HFFc6 (cell line): ENCODE data around the gene KLK15. TPM values are rescaled to one million over a fixed set of nuclear protein-coding genes. Genes with fewer than 3 reads are reported as not detected.
A peak's percentile ranks its signal among the peaks of the same experiment; 100 is the strongest.

Experiments used
- DNase-seq: peaks from one replicate; pipeline ENCODE4 v3.0.0-alpha.2; 2018
- H3K27ac Mint-ChIP-seq: 2 replicates; pipeline ENCODE4 v1.8.0; 2020; ENCODE audit warnings: mild to moderate bottlenecking, mixed read lengths
- H3K27me3 Mint-ChIP-seq: 2 replicates; pipeline ENCODE4 v1.8.0; 2021; ENCODE audit warnings: mild to moderate bottlenecking, moderate library complexity, mixed read lengths; ENCODE audit not compliant: insufficient read depth
- H3K36me3 Mint-ChIP-seq: 2 replicates; pipeline ENCODE4 v1.8.0; 2021; ENCODE audit warnings: low read depth, mixed read lengths
- H3K4me1 Mint-ChIP-seq: 2 replicates; pipeline ENCODE4 v1.8.0; 2020; ENCODE audit warnings: low read depth, mixed read lengths
- H3K4me3 Mint-ChIP-seq: 2 replicates; pipeline ENCODE4 v1.8.0; 2020; ENCODE audit warnings: mild to moderate bottlenecking, moderate library complexity, mixed read lengths
- H3K9me3 Mint-ChIP-seq: 2 replicates; pipeline ENCODE4 v1.8.0; 2020; ENCODE audit warnings: mild to moderate bottlenecking, mixed read lengths
- total RNA-seq, 6 experiments: library from RNA; stranded (reverse); fragmentation: NEBNext Ultra II Directional; extraction: Animal tissue kit (Norgen Biotek cat#: 25700); gene quantifications; 2 replicates in 1 of 6; 3 replicates in 5 of 6; pipeline ENCODE4 v1.2.3, GENCODE V29; 2021
- TF ChIP-seq, protein P1 (sequence below): fragments of 200-600 bp; sonication (generic); IDR thresholded peaks from 2 replicates; pipeline ENCODE4 v1.5.0; 2021; ENCODE audit warnings: antibody characterized with exemption, mild to moderate bottlenecking

The KLK15 gene
- total RNA-seq, 6 experiments from 2014 or later = not detected

DNA sequence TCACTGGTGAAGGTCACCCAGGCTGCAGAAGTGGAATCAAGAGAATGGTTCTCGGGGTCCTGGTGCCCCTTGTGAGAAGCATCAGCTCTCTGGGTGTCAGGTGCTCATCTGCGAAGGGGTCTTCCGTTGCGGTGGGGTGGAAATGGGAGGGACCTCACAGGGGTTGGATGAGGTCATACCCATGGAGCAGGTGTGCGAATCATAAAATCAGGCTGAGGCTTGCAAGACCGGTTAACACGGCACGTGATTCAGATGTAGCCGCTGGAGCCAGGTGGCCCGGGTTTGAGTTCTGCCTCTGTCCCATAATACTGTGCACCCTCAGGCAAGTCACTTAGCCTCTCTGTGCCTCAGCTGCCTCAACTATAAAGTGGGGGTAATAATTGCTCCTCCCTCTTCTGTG lies 3.9 kb upstream of the KLK15 start:
- Mint-ChIP-seq H3K27ac (no peak overlapping the region), H3K9me3 (no peaks in the 10 kb centered on the region; the same call in 1 of the 2 replicates), H3K27me3 (peaks cover 4% of the 10 kb centered on the region), H3K36me3 (no peaks in the 10 kb centered on the region), H3K4me1 (no peaks in the 10 kb centered on the region), H3K4me3 (no peak overlapping the region)
- no peak for DNase-seq
- TF ChIP-seq, protein P1, sequence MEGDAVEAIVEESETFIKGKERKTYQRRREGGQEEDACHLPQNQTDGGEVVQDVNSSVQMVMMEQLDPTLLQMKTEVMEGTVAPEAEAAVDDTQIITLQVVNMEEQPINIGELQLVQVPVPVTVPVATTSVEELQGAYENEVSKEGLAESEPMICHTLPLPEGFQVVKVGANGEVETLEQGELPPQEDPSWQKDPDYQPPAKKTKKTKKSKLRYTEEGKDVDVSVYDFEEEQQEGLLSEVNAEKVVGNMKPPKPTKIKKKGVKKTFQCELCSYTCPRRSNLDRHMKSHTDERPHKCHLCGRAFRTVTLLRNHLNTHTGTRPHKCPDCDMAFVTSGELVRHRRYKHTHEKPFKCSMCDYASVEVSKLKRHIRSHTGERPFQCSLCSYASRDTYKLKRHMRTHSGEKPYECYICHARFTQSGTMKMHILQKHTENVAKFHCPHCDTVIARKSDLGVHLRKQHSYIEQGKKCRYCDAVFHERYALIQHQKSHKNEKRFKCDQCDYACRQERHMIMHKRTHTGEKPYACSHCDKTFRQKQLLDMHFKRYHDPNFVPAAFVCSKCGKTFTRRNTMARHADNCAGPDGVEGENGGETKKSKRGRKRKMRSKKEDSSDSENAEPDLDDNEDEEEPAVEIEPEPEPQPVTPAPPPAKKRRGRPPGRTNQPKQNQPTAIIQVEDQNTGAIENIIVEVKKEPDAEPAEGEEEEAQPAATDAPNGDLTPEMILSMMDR = no peak

DNA sequence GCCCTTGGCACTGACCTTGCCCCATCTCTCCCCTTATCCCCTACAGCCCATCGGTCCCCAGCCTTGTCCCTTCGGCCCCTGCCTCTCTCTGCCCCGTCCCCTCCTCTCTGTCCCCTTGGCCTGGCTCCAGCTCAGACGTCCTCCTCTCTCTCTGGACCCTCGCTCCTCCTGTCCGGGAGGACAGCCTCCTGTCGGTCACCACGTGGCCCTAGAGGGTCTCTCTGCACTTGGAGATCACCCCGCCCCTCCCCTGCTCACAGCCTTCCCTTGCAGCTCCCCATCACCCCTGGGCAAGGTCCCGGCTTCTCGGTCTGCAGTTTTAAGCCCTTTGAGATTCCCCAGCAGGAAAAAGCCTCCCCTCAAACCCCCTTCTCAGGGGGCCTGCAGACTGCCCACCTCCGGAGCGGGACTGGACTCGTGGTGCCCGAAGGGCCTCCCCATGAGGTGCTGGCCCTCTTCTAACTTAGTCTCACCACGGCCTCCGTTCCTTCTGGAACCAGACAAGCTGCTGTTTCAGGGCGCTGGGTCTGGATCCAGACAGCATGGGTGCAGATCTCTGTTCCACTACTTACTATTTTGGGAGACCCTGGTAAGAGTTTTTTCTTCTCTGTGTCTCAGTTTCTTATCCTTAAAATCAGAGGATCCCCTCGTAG lies 3.3 kb upstream of the KLK15 start:
- TF ChIP-seq, protein P1 = no peak
- DNase-seq = no peak
- no peak overlapping the region for H3K27ac Mint-ChIP-seq
- H3K27me3 Mint-ChIP-seq = peaks cover 8% of the 10 kb centered on the region
- H3K4me1 Mint-ChIP-seq = no peaks in the 10 kb centered on the region
- no peaks in the 10 kb centered on the region; the same call in 1 of the 2 replicates for H3K9me3 Mint-ChIP-seq
- no peak overlapping the region; the same call in 1 of the 2 replicates for H3K4me3 Mint-ChIP-seq
- H3K36me3 Mint-ChIP-seq = no peaks in the 10 kb centered on the region

DNA sequence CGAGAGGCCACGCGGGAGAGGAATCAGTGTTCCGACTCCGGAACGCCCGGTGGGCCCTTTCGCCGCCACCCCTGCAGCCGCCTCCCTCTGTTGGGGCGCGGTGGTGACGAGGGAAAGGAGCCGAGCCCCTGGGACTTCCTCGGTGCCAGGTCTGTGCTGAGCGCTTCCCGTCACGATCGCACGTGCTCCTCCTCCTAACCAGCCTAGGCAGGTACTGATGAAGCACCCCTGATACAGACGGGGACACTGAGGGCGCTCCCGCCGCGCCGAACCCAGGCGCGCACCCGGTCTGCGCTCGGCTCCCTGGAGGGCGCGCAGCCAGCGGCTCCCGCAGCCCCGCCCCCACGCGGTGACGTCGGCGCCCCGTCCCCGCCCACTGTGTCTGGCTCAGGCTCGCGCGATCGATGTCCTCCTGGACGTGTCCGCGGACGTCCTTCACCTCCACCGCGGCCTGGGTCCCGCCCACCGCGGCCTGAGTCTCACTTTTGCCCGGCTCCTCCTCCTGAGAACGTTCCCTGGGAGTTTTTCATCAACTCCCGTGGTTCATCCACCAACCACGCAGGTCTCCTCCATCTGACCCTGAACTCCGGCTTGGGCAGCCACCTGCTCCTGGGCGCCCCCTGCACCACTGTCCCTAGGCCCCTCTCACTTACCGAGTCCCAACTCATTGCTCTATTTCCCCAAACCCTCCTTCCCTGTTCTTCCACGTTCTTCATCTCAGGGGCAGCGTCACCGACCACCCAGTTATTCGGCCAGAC lies 2.6 kb upstream of the KLK15 start:
- DNase-seq = peak; percentile 26
- TF ChIP-seq, protein P1 = no peak
- Mint-ChIP-seq H3K9me3 (no peaks in the 10 kb centered on the region; the same call in 1 of the 2 replicates), H3K36me3 (no peaks in the 10 kb centered on the region), H3K27ac (no peak overlapping the region), H3K4me1 (no peaks in the 10 kb centered on the region), H3K4me3 (peak overlapping the region; percentile 52; the same call in 1 of the 2 replicates), H3K27me3 (peaks cover 14% of the 10 kb centered on the region)

DNA sequence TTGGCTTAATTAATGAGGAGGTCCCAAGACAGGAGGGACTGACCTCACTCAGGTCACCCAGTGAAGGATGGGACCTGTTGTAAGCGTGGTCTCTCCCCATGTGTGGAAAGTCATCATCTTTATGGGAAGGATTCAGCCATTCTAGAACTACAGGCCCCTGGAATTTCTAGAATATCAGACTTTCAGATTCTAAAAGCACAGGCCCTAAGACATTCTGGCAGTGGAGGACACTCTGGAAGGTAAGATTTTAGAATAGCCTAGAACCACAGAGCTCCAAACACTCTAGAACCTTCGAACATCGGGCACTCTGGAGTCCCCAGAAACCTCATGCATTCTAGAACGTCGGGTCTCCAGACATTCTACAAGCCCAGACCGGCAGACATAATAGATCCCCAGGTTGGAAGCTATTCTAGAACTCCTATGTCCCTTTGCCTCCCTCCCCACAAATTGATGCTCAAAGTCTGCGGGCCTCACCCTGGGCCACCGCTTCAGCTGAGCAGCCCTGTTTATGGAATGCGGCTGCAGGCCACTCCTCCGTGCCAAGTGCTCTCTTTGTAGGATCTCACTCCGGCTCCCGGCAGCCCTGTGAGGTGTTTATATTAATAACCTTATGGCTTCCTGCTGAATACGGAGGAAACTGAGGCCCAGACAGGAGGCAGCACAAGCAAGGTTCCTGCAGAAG lies 1.9 kb upstream of the KLK15 start:
- no peaks in the 10 kb centered on the region for H3K4me1 Mint-ChIP-seq
- no peaks in the 10 kb centered on the region for H3K36me3 Mint-ChIP-seq
- no peaks in the 10 kb centered on the region; the same call in 1 of the 2 replicates for H3K9me3 Mint-ChIP-seq
- H3K27ac Mint-ChIP-seq = no peak overlapping the region
- TF ChIP-seq, protein P1 = no peak
- H3K4me3 Mint-ChIP-seq = no peak overlapping the region
- H3K27me3 Mint-ChIP-seq = peaks cover 16% of the 10 kb centered on the region
- DNase-seq = no peak

DNA sequence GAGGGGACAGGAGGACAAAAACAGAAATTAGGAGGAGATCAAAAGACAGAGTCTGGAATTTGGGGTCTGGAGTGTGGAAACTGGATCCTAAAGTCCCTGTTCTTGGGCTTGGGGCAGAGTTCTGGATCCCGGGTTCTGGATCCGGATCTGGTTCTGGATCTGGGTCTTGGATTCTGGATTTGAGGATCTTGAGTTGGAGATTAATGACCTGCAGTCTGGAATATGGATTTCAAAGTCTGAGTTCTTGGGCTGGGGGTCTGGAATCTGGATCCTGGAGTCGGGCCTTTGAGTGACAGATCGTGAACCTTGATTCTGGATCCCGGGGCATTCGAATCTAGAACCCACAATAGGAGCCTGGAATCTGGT lies 411 bp upstream of the KLK15 start:
- no peaks in the 10 kb centered on the region; the same call in 1 of the 2 replicates for H3K9me3 Mint-ChIP-seq
- no peaks in the 10 kb centered on the region for H3K36me3 Mint-ChIP-seq
- no peak for DNase-seq
- peaks cover 18% of the 10 kb centered on the region for H3K27me3 Mint-ChIP-seq
- TF ChIP-seq, protein P1 = no peak
- H3K4me3 Mint-ChIP-seq = no peak overlapping the region
- no peak overlapping the region for H3K27ac Mint-ChIP-seq
- no peaks in the 10 kb centered on the region for H3K4me1 Mint-ChIP-seq
